ENCODE measurements around the gene NHERF1. TPM values are rescaled to one million over a fixed set of nuclear protein-coding genes. Genes with fewer than 3 reads are reported as not detected.

The NHERF1 gene
- total RNA-seq, 4 donors from 2014 or later: 8.9 to 12.1 (median 11.0) TPM

- H3K4me3 ChIP-seq: no peak overlapping the region
- intact Hi-C loops (cut with DNase I): no loop called here
- no peaks in the 10 kb centered on the region for H3K9me3 ChIP-seq
- no peaks in the 10 kb centered on the region for H3K27me3 ChIP-seq
- H3K4me1 ChIP-seq: peaks cover 0 to 5% (median 2%) of the 10 kb centered on the region in 4 donors
- DNase-seq (ENCODE audit: extremely low spot score): no peak
- H3K27ac ChIP-seq (replicated peaks in 1 of 4): no peak overlapping the region
- WGBS: 86% methylated on average over 7 of the region's 7 CpGs
- TF ChIP-seq CTCF (IDR thresholded peaks at IDR 0.05): no peak
- TF ChIP-seq POLR2AphosphoS5 (IDR thresholded peaks at IDR 0.05): no peak
- no peak for TF ChIP-seq POLR2A (IDR thresholded peaks at IDR 0.05; ENCODE audit: low read depth)
- TF ChIP-seq EP300 (IDR thresholded peaks at IDR 0.05): no peak
- H3K36me3 ChIP-seq: peaks cover 37 to 83% (median 56%) of the 10 kb centered on the region in 4 donors
Measured at GRCh38 chr17:74800531-74800930, 52.1 kb downstream of the NHERF1 start.

DNA sequence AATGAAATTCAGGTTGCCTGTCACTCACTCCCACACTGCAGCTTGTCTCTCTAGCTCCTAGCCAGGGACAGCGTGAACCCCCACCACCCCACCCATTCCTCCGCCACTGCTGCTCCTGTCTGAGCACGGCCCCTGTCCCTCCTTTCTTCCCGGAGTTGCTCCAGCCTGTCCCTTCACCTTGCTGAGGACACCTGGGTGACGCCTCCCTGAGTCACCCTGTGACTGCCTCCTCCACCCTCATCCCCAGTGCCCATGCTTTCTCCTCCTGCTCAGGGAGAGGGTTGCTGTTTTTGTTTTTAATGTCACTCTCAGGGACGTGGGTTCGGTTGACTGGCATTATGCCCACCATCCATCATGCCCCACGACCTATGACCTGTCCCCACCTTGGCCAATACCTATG lies 53.5 kb downstream of the NHERF1 start:
- no peak for DNase-seq (ENCODE audit: extremely low spot score)
- no peak overlapping the region for H3K4me3 ChIP-seq
- H3K9me3 ChIP-seq: no peaks in the 10 kb centered on the region
- peaks cover 0 to 5% (median 2%) of the 10 kb centered on the region in 4 donors for H3K4me1 ChIP-seq
- TF ChIP-seq POLR2AphosphoS5 (IDR thresholded peaks at IDR 0.05): no peak
- no peak for TF ChIP-seq POLR2A (IDR thresholded peaks at IDR 0.05; ENCODE audit: low read depth)
- TF ChIP-seq EP300 (IDR thresholded peaks at IDR 0.05): no peak
- no peak for TF ChIP-seq CTCF (IDR thresholded peaks at IDR 0.05)
- H3K36me3 ChIP-seq: peaks cover 29 to 72% (median 51%) of the 10 kb centered on the region in 4 donors
- H3K27ac ChIP-seq (replicated peaks in 1 of 4): no peak overlapping the region
- no peaks in the 10 kb centered on the region for H3K27me3 ChIP-seq
- WGBS: 88% methylated on average over 8 of the region's 8 CpGs
- intact Hi-C loops (cut with DNase I): no loop called here

DNA sequence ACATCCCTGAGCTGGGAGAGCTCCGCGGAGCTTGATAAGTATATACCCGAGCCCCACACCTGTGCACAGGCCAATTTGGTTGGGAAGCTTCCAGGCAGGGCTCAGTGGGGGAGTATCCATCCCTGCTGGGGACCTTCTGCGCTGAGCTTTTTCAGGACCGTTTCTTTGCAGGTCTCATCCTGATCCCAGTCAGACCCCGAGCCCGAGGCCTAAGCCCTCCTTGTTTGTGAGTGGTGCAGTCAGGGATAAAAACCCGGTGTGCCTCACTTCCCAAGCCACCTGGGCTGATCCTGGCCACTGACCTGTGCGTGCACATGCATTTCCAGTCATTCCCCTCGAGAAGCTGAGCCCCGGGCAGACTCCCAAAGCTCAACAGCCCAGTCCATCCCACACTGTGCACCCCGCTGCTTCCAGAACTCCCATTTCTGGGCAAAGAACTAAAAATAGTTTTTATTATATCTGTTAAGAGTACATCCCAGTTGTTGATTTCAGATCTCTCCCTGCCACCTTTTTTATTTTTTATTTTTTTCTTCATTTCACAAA lies 55.0 kb downstream of the NHERF1 start:
- Histone ChIP-seq H3K36me3 (peaks cover 19 to 71% (median 45%) of the 10 kb centered on the region in 4 donors), H3K27ac (replicated peaks in 1 of 4) (no peak overlapping the region), H3K9me3 (no peaks in the 10 kb centered on the region), H3K27me3 (no peaks in the 10 kb centered on the region), H3K4me1 (peaks cover 0 to 5% (median 2%) of the 10 kb centered on the region in 4 donors), H3K4me3 (no peak overlapping the region)
- WGBS: 78% methylated on average over 10 of the region's 12 CpGs
- intact Hi-C loops (cut with DNase I): no loop called here
- TF ChIP-seq CTCF (IDR thresholded peaks at IDR 0.05) (no peak), POLR2A (IDR thresholded peaks at IDR 0.05; ENCODE audit: low read depth) (no peak), POLR2AphosphoS5 (IDR thresholded peaks at IDR 0.05) (no peak), EP300 (IDR thresholded peaks at IDR 0.05) (no peak)
- DNase-seq (ENCODE audit: extremely low spot score): no peak

GRCh38 chr17:74803971-74804370 lies 55.5 kb downstream of the NHERF1 start:
- peaks cover 0 to 5% (median 2%) of the 10 kb centered on the region in 4 donors for H3K4me1 ChIP-seq
- WGBS: 84% methylated on average over 5 of the region's 5 CpGs
- no peak overlapping the region for H3K4me3 ChIP-seq
- intact Hi-C loops (cut with DNase I): no loop called here
- H3K27ac ChIP-seq (replicated peaks in 1 of 4): no peak overlapping the region
- H3K36me3 ChIP-seq: peaks cover 17 to 71% (median 40%) of the 10 kb centered on the region in 4 donors
- H3K27me3 ChIP-seq: no peaks in the 10 kb centered on the region
- no peak for TF ChIP-seq POLR2A (IDR thresholded peaks at IDR 0.05; ENCODE audit: low read depth)
- TF ChIP-seq CTCF (IDR thresholded peaks at IDR 0.05): no peak
- TF ChIP-seq EP300 (IDR thresholded peaks at IDR 0.05): no peak
- no peak for TF ChIP-seq POLR2AphosphoS5 (IDR thresholded peaks at IDR 0.05)
- H3K9me3 ChIP-seq: no peaks in the 10 kb centered on the region
- no peak for DNase-seq (ENCODE audit: extremely low spot score)

DNA sequence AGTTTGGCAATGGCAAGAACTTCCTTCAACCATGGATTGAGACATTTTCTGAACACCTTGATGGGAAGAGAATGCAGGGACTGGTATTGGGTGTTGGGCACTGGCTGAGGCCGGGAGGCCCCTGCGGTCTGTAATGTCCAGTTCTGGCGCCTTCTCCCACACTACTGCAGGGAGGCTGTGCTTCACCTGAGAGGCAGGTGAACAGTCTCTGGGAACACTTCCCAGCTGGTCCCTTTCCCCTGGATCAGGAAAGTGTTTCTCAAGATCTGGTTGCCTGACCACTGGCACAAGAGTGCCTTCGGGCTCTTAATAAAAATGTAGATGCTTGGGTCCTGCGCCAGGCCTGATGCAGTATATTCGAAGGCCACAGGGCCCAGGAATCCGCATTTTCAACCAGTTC lies 56.3 kb downstream of the NHERF1 start:
- intact Hi-C loops (cut with DNase I): no loop called here

More for the DNA sequence above, 56.3 kb downstream of the NHERF1 start:
- H3K36me3 ChIP-seq: peaks cover 17 to 67% (median 33%) of the 10 kb centered on the region in 4 donors
- no peaks in the 10 kb centered on the region for H3K27me3 ChIP-seq
- DNase-seq (ENCODE audit: extremely low spot score): no peak
- TF ChIP-seq POLR2AphosphoS5 (IDR thresholded peaks at IDR 0.05): no peak
- no peak for TF ChIP-seq POLR2A (IDR thresholded peaks at IDR 0.05; ENCODE audit: low read depth)
- no peak for TF ChIP-seq CTCF (IDR thresholded peaks at IDR 0.05)
- TF ChIP-seq EP300 (IDR thresholded peaks at IDR 0.05): no peak
- 95% methylated on average over 5 of the region's 7 CpGs for WGBS
- H3K4me1 ChIP-seq: peaks cover 0 to 5% (median 2%) of the 10 kb centered on the region in 4 donors
- no peak overlapping the region for H3K27ac ChIP-seq (replicated peaks in 1 of 4)
- no peaks in the 10 kb centered on the region for H3K9me3 ChIP-seq
- H3K4me3 ChIP-seq: no peak overlapping the region
